ENCODE measurements around the gene LRRK1. TPM values are rescaled to one million over a fixed set of nuclear protein-coding genes. Genes with fewer than 3 reads are reported as not detected.

LRRK1 gene
- polyA plus RNA-seq, 4 donors, result 3.8 to 9.4 (median 5.9) TPM

- DNase-seq, result no peak
- Histone ChIP-seq H3K9me3 (ENCODE audit: control insufficient read depth in 2 of 2, insufficient read depth in 1 of 2, low read depth in 1 of 2, low read length in 1 of 2) (no peaks in the 10 kb centered on the region), H3K4me1 (ENCODE audit: control insufficient read depth in 3 of 3, insufficient read depth in 2 of 3, low read depth in 1 of 3, low read length in 2 of 3) (peaks cover 0 to 2% (median 0%) of the 10 kb centered on the region in 3 donors), H3K27me3 (ENCODE audit: control insufficient read depth in 3 of 3, insufficient read depth in 3 of 3, low read length in 3 of 3) (no peaks in the 10 kb centered on the region), H3K27ac (ENCODE audit: low read depth in 1 of 3, low read length in 2 of 3) (no peak overlapping the region), H3K36me3 (ENCODE audit: control insufficient read depth in 3 of 3, insufficient read depth in 2 of 3, low read depth in 1 of 3, low read length in 3 of 3) (peaks cover 3 to 18% (median 10%) of the 10 kb centered on the region in 3 donors), H3K4me3 (ENCODE audit: low read depth in 1 of 3, low read length in 3 of 3) (no peak overlapping the region)
- FAIRE-seq, result no peak
- 86 to 91% (median 90%) methylated on average over 8 to 9 of the region's 9 CpGs for WGBS, 3 donors
These were observed 144.1 kb downstream of the LRRK1 start for GRCh38 chr15:101063212-101063611.

GRCh38 chr15:101063891-101064794 lies 145.0 kb downstream of the LRRK1 start:
- H3K27ac ChIP-seq (ENCODE audit: low read depth in 1 of 3, low read length in 2 of 3), result no peak overlapping the region
- H3K4me3 ChIP-seq (ENCODE audit: low read depth in 1 of 3, low read length in 3 of 3), result no peak overlapping the region
- no peaks in the 10 kb centered on the region for H3K9me3 ChIP-seq (ENCODE audit: control insufficient read depth in 2 of 2, insufficient read depth in 1 of 2, low read depth in 1 of 2, low read length in 1 of 2)
- FAIRE-seq (no peak), DNase-seq (no peak)
- peaks cover 0 to 10% (median 3%) of the 10 kb centered on the region in 3 donors for H3K4me1 ChIP-seq (ENCODE audit: control insufficient read depth in 3 of 3, insufficient read depth in 2 of 3, low read depth in 1 of 3, low read length in 2 of 3)
- peaks cover 3 to 18% (median 10%) of the 10 kb centered on the region in 3 donors for H3K36me3 ChIP-seq (ENCODE audit: control insufficient read depth in 3 of 3, insufficient read depth in 2 of 3, low read depth in 1 of 3, low read length in 3 of 3)
- H3K27me3 ChIP-seq (ENCODE audit: control insufficient read depth in 3 of 3, insufficient read depth in 3 of 3, low read length in 3 of 3), result no peaks in the 10 kb centered on the region
- WGBS, 3 donors, result 83 to 91% (median 89%) methylated on average over 30 of the region's 30 CpGs

GRCh38 chr15:101064795-101065569 lies 145.8 kb downstream of the LRRK1 start:
- H3K4me1 ChIP-seq (ENCODE audit: control insufficient read depth in 3 of 3, insufficient read depth in 2 of 3, low read depth in 1 of 3, low read length in 2 of 3), result peaks cover 0 to 10% (median 3%) of the 10 kb centered on the region in 3 donors
- H3K9me3 ChIP-seq (ENCODE audit: control insufficient read depth in 2 of 2, insufficient read depth in 1 of 2, low read depth in 1 of 2, low read length in 1 of 2), result no peaks in the 10 kb centered on the region
- WGBS, 3 donors, result 94 to 96% (median 96%) methylated on average over 19 of the region's 19 CpGs
- no peak overlapping the region for H3K4me3 ChIP-seq (ENCODE audit: low read depth in 1 of 3, low read length in 3 of 3)
- H3K27me3 ChIP-seq (ENCODE audit: control insufficient read depth in 3 of 3, insufficient read depth in 3 of 3, low read length in 3 of 3), result no peaks in the 10 kb centered on the region
- DNase-seq, result no peak
- H3K36me3 ChIP-seq (ENCODE audit: control insufficient read depth in 3 of 3, insufficient read depth in 2 of 3, low read depth in 1 of 3, low read length in 3 of 3), result peaks cover 3 to 18% (median 10%) of the 10 kb centered on the region in 3 donors
- H3K27ac ChIP-seq (ENCODE audit: low read depth in 1 of 3, low read length in 2 of 3), result no peak overlapping the region
- FAIRE-seq, result no peak

- Histone ChIP-seq H3K4me1 (ENCODE audit: control insufficient read depth in 3 of 3, insufficient read depth in 2 of 3, low read depth in 1 of 3, low read length in 2 of 3) (peaks cover 0 to 13% (median 3%) of the 10 kb centered on the region in 3 donors), H3K27me3 (ENCODE audit: control insufficient read depth in 3 of 3, insufficient read depth in 3 of 3, low read length in 3 of 3) (no peaks in the 10 kb centered on the region), H3K36me3 (ENCODE audit: control insufficient read depth in 3 of 3, insufficient read depth in 2 of 3, low read depth in 1 of 3, low read length in 3 of 3) (peaks cover 3 to 20% (median 10%) of the 10 kb centered on the region in 3 donors), H3K9me3 (ENCODE audit: control insufficient read depth in 2 of 2, insufficient read depth in 1 of 2, low read depth in 1 of 2, low read length in 1 of 2) (no peaks in the 10 kb centered on the region), H3K4me3 (ENCODE audit: low read depth in 1 of 3, low read length in 3 of 3) (no peak overlapping the region), H3K27ac (ENCODE audit: low read depth in 1 of 3, low read length in 2 of 3) (no peak overlapping the region)
- FAIRE-seq (no peak), DNase-seq (no peak)
- 93 to 94% (median 93%) methylated on average over 26 to 28 of the region's 28 CpGs for WGBS, 3 donors
These were observed 146.5 kb downstream of the LRRK1 start for GRCh38 chr15:101065570-101066221.

GRCh38 chr15:101066501-101067408 lies 147.6 kb downstream of the LRRK1 start:
- DNase-seq, result no peak

GRCh38 chr15:101067660-101068522 lies 148.7 kb downstream of the LRRK1 start:
- H3K4me3 ChIP-seq (ENCODE audit: low read depth in 1 of 3, low read length in 3 of 3), result no peak overlapping the region
- no peaks in the 10 kb centered on the region for H3K27me3 ChIP-seq (ENCODE audit: control insufficient read depth in 3 of 3, insufficient read depth in 3 of 3, low read length in 3 of 3)
- no peak for FAIRE-seq
- no peaks in the 10 kb centered on the region for H3K9me3 ChIP-seq (ENCODE audit: control insufficient read depth in 2 of 2, insufficient read depth in 1 of 2, low read depth in 1 of 2, low read length in 1 of 2)
- peaks cover 0 to 13% (median 3%) of the 10 kb centered on the region in 3 donors for H3K4me1 ChIP-seq (ENCODE audit: control insufficient read depth in 3 of 3, insufficient read depth in 2 of 3, low read depth in 1 of 3, low read length in 2 of 3)
- H3K36me3 ChIP-seq (ENCODE audit: control insufficient read depth in 3 of 3, insufficient read depth in 2 of 3, low read depth in 1 of 3, low read length in 3 of 3), result peaks cover 3 to 13% (median 8%) of the 10 kb centered on the region in 3 donors
- WGBS, 3 donors, result 80 to 87% (median 81%) methylated on average over 14 of the region's 14 CpGs
- no peak for DNase-seq
- H3K27ac ChIP-seq (ENCODE audit: low read depth in 1 of 3, low read length in 2 of 3), result peak overlapping the region in 1 of 3 donors; percentile 83

More at GRCh38 chr15:101066501-101067408, 147.6 kb downstream of the LRRK1 start:
- H3K27me3 ChIP-seq (ENCODE audit: control insufficient read depth in 3 of 3, insufficient read depth in 3 of 3, low read length in 3 of 3), result no peaks in the 10 kb centered on the region
- H3K9me3 ChIP-seq (ENCODE audit: control insufficient read depth in 2 of 2, insufficient read depth in 1 of 2, low read depth in 1 of 2, low read length in 1 of 2), result no peaks in the 10 kb centered on the region
- H3K27ac ChIP-seq (ENCODE audit: low read depth in 1 of 3, low read length in 2 of 3), result peak overlapping the region in 1 of 3 donors; percentile 14
- H3K4me1 ChIP-seq (ENCODE audit: control insufficient read depth in 3 of 3, insufficient read depth in 2 of 3, low read depth in 1 of 3, low read length in 2 of 3), result peaks cover 0 to 13% (median 3%) of the 10 kb centered on the region in 3 donors
- 83 to 89% (median 88%) methylated on average over 26 of the region's 26 CpGs for WGBS, 3 donors
- H3K36me3 ChIP-seq (ENCODE audit: control insufficient read depth in 3 of 3, insufficient read depth in 2 of 3, low read depth in 1 of 3, low read length in 3 of 3), result peaks cover 3 to 18% (median 10%) of the 10 kb centered on the region in 3 donors
- no peak overlapping the region for H3K4me3 ChIP-seq (ENCODE audit: low read depth in 1 of 3, low read length in 3 of 3)
- no peak for FAIRE-seq

- peaks cover 3 to 13% (median 8%) of the 10 kb centered on the region in 3 donors for H3K36me3 ChIP-seq (ENCODE audit: control insufficient read depth in 3 of 3, insufficient read depth in 2 of 3, low read depth in 1 of 3, low read length in 3 of 3)
- no peak for DNase-seq
- no peaks in the 10 kb centered on the region for H3K27me3 ChIP-seq (ENCODE audit: control insufficient read depth in 3 of 3, insufficient read depth in 3 of 3, low read length in 3 of 3)
- no peak overlapping the region for H3K4me3 ChIP-seq (ENCODE audit: low read depth in 1 of 3, low read length in 3 of 3)
- H3K4me1 ChIP-seq (ENCODE audit: control insufficient read depth in 3 of 3, insufficient read depth in 2 of 3, low read depth in 1 of 3, low read length in 2 of 3), result peaks cover 0 to 13% (median 3%) of the 10 kb centered on the region in 3 donors
- FAIRE-seq, result no peak
- H3K27ac ChIP-seq (ENCODE audit: low read depth in 1 of 3, low read length in 2 of 3), result peak overlapping the region in 2 of 3 donors; percentile 23 to 83
- H3K9me3 ChIP-seq (ENCODE audit: control insufficient read depth in 2 of 2, insufficient read depth in 1 of 2, low read depth in 1 of 2, low read length in 1 of 2), result no peaks in the 10 kb centered on the region
- WGBS, 3 donors, result 76 to 92% (median 82%) methylated on average over 11 of the region's 11 CpGs
These were observed 149.4 kb downstream of the LRRK1 start for GRCh38 chr15:101068523-101068960.
